Lower leg skin (tissue), 4 donors: ENCODE measurements around the gene R3HDM2. TPM values are rescaled to one million over a fixed set of nuclear protein-coding genes. Genes with fewer than 3 reads are reported as not detected.
"Not testable (repeated sequence)": the region's sequence is repeated elsewhere in the genome, so short reads cannot be mapped to it uniquely, and the experiment has no call there.

Experiments
- DNase-seq, 2 donors: peaks; one replicate each; pipeline ENCODE4 v3.0.0-alpha.2; 2019; ENCODE audit warnings: low spot score in 2 of 2
- H3K4me3 ChIP-seq: fragments of 200-600 bp; sonication (generic); 2 replicates; pipeline ENCODE4 v1.5.1; 2017; ENCODE audit warnings: mild to moderate bottlenecking, low read depth; ENCODE audit not compliant: poor library complexity, severe bottlenecking
- POLR2A ChIP-seq, 2 donors: fragments of 450-650 bp; IDR thresholded peaks; one replicate each; pipeline ENCODE4 v1.6.1; 2016 to 2017; ENCODE audit warnings: antibody characterized with exemption in 2 of 2, mild to moderate bottlenecking in 1 of 2, moderate library complexity in 1 of 2
- WGBS, 2 donors: methylation state at CpG; one replicate each; pipeline ENCODE4 v1.1.5; 2018; 5-methylcytosine and 5-hydroxymethylcytosine counted together
- intact Hi-C: fragments of 100-400 bp; cut with DNase I; formaldehyde crosslinking; loops from one replicate; pipeline ENCODE4 v1.15.0; 2023; ENCODE audit warnings: low total_unique reads
- total RNA-seq, 4 donors: library from RNA; depleted of rRNA; stranded (reverse); fragments of >200 nt; gene quantifications; one replicate each; pipeline ENCODE4 v1.1.0, GENCODE V29; 2016
- TF ChIP-seq, protein P1 (sequence below), 3 donors: fragments of 450-650 bp; IDR thresholded peaks; one replicate each; pipeline ENCODE4 v1.5.1; 2016; ENCODE audit warnings: antibody characterized with exemption in 3 of 3, mild to moderate bottlenecking in 3 of 3, moderate library complexity in 2 of 3

The R3HDM2 gene
- total RNA-seq, 4 donors from 2014 or later: 37.2 to 64.6 (median 54.3) TPM

- H3K4me3 ChIP-seq: no peak overlapping the region
- no peak for DNase-seq
- TF ChIP-seq, protein P1, sequence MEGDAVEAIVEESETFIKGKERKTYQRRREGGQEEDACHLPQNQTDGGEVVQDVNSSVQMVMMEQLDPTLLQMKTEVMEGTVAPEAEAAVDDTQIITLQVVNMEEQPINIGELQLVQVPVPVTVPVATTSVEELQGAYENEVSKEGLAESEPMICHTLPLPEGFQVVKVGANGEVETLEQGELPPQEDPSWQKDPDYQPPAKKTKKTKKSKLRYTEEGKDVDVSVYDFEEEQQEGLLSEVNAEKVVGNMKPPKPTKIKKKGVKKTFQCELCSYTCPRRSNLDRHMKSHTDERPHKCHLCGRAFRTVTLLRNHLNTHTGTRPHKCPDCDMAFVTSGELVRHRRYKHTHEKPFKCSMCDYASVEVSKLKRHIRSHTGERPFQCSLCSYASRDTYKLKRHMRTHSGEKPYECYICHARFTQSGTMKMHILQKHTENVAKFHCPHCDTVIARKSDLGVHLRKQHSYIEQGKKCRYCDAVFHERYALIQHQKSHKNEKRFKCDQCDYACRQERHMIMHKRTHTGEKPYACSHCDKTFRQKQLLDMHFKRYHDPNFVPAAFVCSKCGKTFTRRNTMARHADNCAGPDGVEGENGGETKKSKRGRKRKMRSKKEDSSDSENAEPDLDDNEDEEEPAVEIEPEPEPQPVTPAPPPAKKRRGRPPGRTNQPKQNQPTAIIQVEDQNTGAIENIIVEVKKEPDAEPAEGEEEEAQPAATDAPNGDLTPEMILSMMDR (IDR thresholded peaks at IDR 0.05): no peak
- TF ChIP-seq POLR2A (IDR thresholded peaks at IDR 0.05): no peak
- intact Hi-C loops: no loop called here
- 45 to 47% methylated on average over 2 of the region's 2 CpGs for WGBS, 2 donors
Measured at GRCh38 chr12:57309420-57309819, 121.4 kb downstream of the R3HDM2 start.

DNA sequence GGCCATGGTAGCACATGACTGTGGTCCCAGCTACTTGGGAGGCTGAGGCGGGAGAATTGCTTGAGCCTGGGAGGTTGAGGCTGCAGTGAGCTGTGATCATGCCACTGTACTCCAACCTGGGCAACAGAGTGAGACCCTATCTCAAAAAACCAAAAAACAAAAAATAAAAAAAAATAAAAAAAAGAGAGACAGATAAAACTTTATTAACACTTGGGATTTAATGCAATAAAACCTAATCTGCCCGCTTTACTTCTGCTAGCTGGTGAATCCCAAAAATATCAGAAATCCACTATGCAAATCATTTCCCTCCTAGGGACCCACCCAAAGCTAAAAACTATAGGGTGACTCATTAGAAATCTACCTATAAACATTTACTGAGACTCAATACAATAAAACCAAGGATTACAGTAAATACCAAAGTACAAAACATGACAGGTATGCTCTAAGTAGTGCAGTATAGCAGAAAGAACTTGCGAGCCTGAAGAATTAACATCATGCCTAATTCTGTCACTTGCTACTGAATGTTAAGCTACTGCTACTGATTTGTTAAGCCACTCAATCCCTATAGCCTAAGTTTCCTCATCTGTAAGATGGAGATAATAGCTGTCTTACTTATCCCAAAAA is 129.8 kb downstream of the R3HDM2 start:
- no peak overlapping the region for H3K4me3 ChIP-seq
- TF ChIP-seq POLR2A (IDR thresholded peaks at IDR 0.05): no peak
- TF ChIP-seq, protein P1 (IDR thresholded peaks at IDR 0.05): no peak
- intact Hi-C loops: no loop called here
- 90 to 99% methylated on average over 3 of the region's 3 CpGs for WGBS, 2 donors
- no peak for DNase-seq

DNA sequence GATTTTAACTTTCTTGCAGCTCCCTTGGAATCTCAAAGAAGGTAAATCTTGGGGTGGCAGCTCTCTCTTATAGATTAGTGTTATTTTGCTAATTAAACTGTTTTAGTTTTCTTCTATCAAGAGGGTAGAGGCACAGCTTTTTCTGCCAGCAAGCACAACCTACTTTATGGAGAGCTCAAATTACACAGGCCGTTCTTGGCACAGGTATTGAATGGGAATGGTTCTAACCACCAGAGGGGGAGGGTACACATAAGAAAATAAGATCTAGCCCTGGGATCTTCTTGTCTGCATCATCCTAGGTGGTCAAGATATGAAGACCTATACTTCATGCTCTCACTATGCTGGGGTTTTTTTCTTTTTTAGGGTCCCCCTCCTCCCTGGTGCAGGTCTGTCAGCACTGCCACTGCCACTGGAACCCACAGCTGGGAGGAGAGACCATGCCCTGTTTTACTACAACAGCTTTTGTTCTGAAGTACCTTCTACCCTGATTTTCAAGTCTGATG is 131.3 kb downstream of the R3HDM2 start:
- WGBS, 2 donors: 68 to 71% methylated on average over 1 of the region's 1 CpG
- TF ChIP-seq POLR2A (IDR thresholded peaks at IDR 0.05): no peak
- TF ChIP-seq, protein P1 (IDR thresholded peaks at IDR 0.05): no peak
- DNase-seq: no peak
- intact Hi-C loops: no loop called here
- H3K4me3 ChIP-seq: no peak overlapping the region

DNA sequence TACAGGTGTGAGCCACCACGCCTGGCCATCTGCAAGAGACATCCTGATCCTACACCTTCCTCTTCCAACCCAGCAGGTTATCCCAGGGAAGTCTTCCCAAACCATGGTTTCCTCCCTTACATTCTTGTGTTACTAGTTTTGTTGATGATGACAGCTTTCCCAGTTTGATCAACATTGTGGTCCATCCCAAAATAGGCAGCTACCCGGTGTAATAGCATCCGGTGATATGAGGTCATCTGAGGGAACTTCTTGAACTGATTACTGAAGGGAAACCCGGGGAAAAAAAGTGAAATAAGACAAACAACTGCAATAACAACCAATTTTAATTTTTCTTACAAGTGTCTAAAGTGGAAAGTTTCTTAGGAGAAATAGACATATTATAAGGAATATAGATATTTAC is 134.6 kb downstream of the R3HDM2 start:
- no peak overlapping the region for H3K4me3 ChIP-seq
- no peak for DNase-seq
- intact Hi-C loops: no loop called here
- WGBS, 2 donors: 80 to 90% methylated on average over 4 of the region's 4 CpGs
- no peak for TF ChIP-seq POLR2A (IDR thresholded peaks at IDR 0.05)
- TF ChIP-seq, protein P1 (IDR thresholded peaks at IDR 0.05): no peak

DNA sequence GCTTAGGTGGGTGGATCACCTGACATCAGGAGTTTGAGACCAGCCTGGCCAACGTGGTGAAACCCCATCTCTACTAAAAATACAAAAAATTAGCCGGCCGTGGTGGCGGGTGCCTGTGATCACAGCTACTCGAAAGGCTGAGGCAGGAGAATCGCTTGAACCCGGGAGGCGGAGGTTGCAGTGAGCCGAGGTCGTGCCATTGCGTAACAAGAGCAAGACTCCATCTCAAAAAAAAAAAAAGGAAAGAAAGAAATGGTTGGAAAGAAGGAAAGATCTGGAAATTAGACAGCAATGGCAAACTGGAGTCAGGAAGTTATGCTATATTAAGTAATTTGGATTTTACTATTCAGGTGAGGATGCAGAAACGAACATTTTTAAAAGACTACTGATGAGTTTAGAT is 148.8 kb downstream of the R3HDM2 start:
- WGBS, 2 donors: 92 to 95% methylated on average over 12 of the region's 12 CpGs
- H3K4me3 ChIP-seq, intact Hi-C loops, DNase-seq: not testable (repeated sequence)

DNA sequence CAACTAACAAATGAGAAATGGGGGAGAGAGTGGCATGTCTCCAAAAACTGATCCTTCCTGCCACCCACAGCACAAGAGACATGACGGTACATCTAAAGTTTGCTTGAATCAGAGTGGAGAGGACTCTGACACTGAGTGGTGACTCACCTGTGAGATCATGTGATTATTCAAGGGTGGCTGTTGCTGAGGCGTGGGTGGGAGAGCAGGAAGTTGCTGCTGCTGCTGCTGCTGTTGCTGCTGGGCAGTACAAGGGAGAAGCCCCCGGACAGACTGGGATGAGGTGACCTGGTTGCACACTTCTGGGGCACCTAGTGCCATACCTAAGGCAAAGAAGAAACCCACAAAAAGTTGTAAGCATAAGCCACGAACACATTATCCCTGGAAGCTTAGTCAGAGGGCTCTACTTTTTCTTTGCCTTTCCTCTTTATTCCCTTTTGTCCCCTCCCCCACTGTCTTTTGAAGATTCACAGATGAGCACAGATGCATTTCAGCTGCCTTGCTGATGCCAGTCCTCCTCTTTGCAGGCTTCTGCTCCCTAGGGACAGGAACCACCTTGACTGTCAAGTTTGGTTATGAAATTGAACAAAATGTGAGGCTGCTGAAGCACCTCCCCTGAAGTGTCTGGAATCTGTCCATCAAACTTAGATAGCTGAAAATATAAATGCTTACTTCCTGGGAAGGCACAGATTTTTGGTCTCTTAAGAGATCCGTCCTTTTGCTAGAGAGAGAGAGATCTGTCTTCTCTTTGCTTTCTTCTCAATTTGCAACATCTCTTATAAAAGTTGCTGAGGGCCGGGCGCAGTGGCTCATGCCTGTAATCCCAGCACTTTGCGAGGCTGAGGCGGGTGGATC is 150.4 kb downstream of the R3HDM2 start:
- intact Hi-C loops: no loop called here
- peak in 1 of 2 donors; percentile 25 for DNase-seq
- 71 to 73% methylated on average over 9 of the region's 9 CpGs for WGBS, 2 donors
- TF ChIP-seq POLR2A (IDR thresholded peaks at IDR 0.05): no peak
- TF ChIP-seq, protein P1 (IDR thresholded peaks at IDR 0.05): no peak
- H3K4me3 ChIP-seq: no peak overlapping the region
